Colonic mucosa (tissue), 4 donors: ENCODE measurements around the gene ZNF699. TPM values are rescaled to one million over a fixed set of nuclear protein-coding genes. Genes with fewer than 3 reads are reported as not detected.

Source experiments
- DNase-seq: peaks from one replicate; pipeline ENCODE4 v3.0.0-alpha.2; 2020
- H3K27ac ChIP-seq: fragments of 200-600 bp; one replicate; pipeline ENCODE4 v1.8.0; 2021
- H3K27me3 ChIP-seq: fragments of 200-600 bp; one replicate; pipeline ENCODE4 v1.8.0; 2021
- H3K36me3 ChIP-seq: fragments of 200-600 bp; one replicate; pipeline ENCODE4 v1.8.0; 2021
- H3K4me1 ChIP-seq: fragments of 200-600 bp; one replicate; pipeline ENCODE4 v1.8.0; 2021; ENCODE audit warnings: mild to moderate bottlenecking
- H3K4me3 ChIP-seq: fragments of 200-600 bp; one replicate; pipeline ENCODE4 v1.8.0; 2021
- H3K9ac ChIP-seq, 2 donors: one replicate each; pipeline ENCODE4 v1.7.0; 2013; ENCODE audit warnings: control low read depth in 2 of 2, low read depth in 2 of 2, low read length in 2 of 2
- H3K9me3 ChIP-seq: fragments of 200-600 bp; one replicate; pipeline ENCODE4 v1.8.0; 2021
- intact Hi-C: fragments of 100-400 bp; cut with DNase I; formaldehyde crosslinking; loops from one replicate; pipeline ENCODE4 v1.14.1; 2022
- total RNA-seq, 2 donors: library from RNA; stranded (reverse); fragmentation: NEBNext Ultra II Directional in 1 of 2; extraction: Animal tissue kit (Norgen Biotek cat#: 25700) in 1 of 2; gene quantifications; one replicate each; pipeline ENCODE4 v1.2.1, GENCODE V29; 2021
- TF ChIP-seq, protein P1 (sequence below): fragments of 200-600 bp; IDR thresholded peaks from one replicate; pipeline ENCODE4 v1.8.0; 2022; ENCODE audit warnings: antibody characterized with exemption, mild to moderate bottlenecking
- donor health status: healthy.
- donor health status: DM: no; HTN: no; CAD: no.
- donor health status: DM: no; HTN: no; CAD: no.

ZNF699 gene
- total RNA-seq = 1 to 10 TPM; 3.1 to 4.1 TPM

DNA sequence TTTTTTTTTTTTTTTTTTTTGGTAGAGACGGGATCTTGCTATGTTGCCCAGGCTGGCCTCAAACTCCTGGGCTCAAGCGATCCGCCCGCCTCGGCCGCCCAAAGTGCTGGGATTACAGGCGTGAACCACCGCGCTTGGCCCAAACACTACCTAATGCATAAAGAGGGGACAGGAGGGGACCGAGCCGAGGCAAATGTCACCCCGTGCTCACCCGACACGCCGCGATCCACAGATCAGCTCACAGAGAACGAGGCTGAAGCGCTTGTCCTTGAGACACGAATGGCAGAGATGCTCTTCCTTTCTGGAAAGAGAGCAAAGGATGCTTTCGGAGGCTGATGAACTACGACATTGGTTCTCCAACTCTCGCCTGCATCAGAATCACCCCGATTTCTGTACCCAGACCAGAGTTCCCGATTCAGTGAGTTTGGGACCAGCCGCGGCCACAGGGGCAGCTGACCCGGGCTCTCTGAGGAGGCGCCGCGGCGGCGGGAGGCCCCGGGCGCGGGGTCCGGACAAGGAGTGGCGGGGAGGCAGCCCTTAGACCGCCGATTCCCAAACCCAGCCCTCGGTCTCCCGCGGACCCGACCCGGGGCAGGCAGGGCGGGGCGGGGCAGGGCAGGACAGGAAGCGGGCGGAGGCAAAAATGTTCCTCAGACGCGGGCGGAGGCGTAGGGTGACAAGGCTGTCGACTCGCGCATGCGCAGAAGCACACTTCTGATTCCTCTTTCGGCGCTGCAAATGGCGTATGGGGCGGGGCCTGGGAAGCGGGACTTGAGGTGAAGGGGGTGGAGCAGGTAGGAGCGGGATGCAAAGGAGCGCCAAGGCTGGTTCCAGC lies at the start of gene ZNF699:
Gene ZNF699 (minus strand): TSS at position 700 of the 835 bp plus-strand sequence. CDS start 4,719 bp downstream, outside the sequence.
- peak within 1 kb of the TSS; percentile 84 to 91 for H3K9ac ChIP-seq
- H3K4me3 ChIP-seq = peak within 1 kb of the TSS; percentile 81
- TF ChIP-seq, protein P1, sequence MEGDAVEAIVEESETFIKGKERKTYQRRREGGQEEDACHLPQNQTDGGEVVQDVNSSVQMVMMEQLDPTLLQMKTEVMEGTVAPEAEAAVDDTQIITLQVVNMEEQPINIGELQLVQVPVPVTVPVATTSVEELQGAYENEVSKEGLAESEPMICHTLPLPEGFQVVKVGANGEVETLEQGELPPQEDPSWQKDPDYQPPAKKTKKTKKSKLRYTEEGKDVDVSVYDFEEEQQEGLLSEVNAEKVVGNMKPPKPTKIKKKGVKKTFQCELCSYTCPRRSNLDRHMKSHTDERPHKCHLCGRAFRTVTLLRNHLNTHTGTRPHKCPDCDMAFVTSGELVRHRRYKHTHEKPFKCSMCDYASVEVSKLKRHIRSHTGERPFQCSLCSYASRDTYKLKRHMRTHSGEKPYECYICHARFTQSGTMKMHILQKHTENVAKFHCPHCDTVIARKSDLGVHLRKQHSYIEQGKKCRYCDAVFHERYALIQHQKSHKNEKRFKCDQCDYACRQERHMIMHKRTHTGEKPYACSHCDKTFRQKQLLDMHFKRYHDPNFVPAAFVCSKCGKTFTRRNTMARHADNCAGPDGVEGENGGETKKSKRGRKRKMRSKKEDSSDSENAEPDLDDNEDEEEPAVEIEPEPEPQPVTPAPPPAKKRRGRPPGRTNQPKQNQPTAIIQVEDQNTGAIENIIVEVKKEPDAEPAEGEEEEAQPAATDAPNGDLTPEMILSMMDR = no peak
- DNase-seq = peak; percentile 98
- H3K27me3 ChIP-seq = no peaks in the 10 kb centered on the region
- intact Hi-C loops = no loop called here
- peaks cover 3% of the 10 kb centered on the region for H3K9me3 ChIP-seq
- peak within 1 kb of the TSS; percentile 89 for H3K27ac ChIP-seq
- H3K4me1 ChIP-seq = no peaks in the 10 kb centered on the region
- H3K36me3 ChIP-seq = no peaks in the 10 kb centered on the region

DNA sequence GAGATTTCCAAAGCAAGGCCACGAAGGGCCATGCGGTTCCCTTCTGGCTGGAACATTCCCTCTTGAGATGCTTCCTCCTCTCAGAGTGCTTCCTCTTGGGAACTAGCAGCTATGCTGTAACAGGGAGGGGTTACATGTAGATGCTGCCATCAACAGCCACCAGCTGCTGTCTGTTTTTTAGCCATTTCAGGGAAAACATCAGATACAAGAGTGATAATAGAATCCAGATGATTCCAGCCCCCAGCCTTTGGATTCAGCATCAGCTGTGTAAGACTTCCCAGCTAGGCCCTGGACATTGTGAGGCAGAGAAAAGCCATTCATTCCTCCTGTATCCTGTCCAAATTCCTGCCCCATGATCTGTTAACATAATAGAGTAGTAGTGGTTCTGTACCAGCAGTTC lies 45.0 kb upstream of the ZNF699 start:
- H3K9ac ChIP-seq = no peak overlapping the region
- no peak for DNase-seq
- intact Hi-C loops = no loop called here
- H3K36me3 ChIP-seq = no peaks in the 10 kb centered on the region
- H3K27ac ChIP-seq = no peak overlapping the region
- TF ChIP-seq, protein P1 = no peak
- H3K4me1 ChIP-seq = no peaks in the 10 kb centered on the region
- H3K27me3 ChIP-seq = no peaks in the 10 kb centered on the region
- H3K9me3 ChIP-seq = no peaks in the 10 kb centered on the region
- no peak overlapping the region for H3K4me3 ChIP-seq

DNA sequence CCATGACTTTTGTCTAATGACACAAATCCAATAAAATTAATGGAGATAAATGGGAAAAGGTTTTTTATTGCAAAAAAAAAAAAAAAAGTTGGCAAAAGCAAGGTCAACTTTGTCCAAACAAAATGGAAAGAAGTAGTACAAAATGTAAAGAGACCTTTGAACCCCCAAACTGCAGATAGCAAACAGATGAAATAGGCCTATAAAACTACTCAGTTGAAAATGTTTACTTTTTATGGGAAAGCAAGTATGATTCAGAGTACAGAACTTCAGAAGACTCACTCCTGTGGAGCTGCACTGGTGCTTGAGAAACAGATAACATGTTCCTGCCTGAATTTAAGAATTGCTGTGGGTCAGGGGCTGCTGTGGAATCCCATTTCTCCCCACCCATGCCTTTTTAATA lies 43.4 kb upstream of the ZNF699 start:
- DNase-seq = no peak
- TF ChIP-seq, protein P1 = no peak
- no peaks in the 10 kb centered on the region for H3K4me1 ChIP-seq
- no peak overlapping the region for H3K27ac ChIP-seq
- no peak overlapping the region for H3K4me3 ChIP-seq
- no peak overlapping the region for H3K9ac ChIP-seq
- H3K27me3 ChIP-seq = no peaks in the 10 kb centered on the region
- intact Hi-C loops = no loop called here
- no peaks in the 10 kb centered on the region for H3K9me3 ChIP-seq
- H3K36me3 ChIP-seq = no peaks in the 10 kb centered on the region

DNA sequence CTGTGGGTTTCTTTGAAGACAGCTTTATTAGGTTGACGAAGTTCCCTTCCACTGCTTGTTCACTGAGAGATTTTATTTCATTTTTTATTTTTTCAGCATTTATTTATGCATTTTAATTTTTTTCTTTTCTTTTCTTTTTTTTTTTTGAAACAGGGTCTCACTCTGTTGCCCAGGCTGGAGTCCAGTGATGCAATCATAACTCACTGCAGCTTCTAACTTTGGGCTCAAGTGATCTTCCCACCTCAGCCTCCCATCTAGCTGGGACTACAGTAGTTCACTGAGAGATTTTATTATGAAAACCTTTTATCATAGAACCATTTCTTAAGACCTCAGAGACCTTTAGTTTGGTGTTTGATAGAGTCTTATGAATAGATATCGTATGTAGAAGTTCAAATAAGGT lies 42.9 kb upstream of the ZNF699 start:
- Histone ChIP-seq H3K4me3 (no peak overlapping the region), H3K9ac (no peak overlapping the region), H3K27me3 (no peaks in the 10 kb centered on the region), H3K27ac (no peak overlapping the region), H3K36me3 (no peaks in the 10 kb centered on the region), H3K4me1 (no peaks in the 10 kb centered on the region), H3K9me3 (no peaks in the 10 kb centered on the region)
- TF ChIP-seq, protein P1 = no peak
- no peak for DNase-seq
- intact Hi-C loops = no loop called here

DNA sequence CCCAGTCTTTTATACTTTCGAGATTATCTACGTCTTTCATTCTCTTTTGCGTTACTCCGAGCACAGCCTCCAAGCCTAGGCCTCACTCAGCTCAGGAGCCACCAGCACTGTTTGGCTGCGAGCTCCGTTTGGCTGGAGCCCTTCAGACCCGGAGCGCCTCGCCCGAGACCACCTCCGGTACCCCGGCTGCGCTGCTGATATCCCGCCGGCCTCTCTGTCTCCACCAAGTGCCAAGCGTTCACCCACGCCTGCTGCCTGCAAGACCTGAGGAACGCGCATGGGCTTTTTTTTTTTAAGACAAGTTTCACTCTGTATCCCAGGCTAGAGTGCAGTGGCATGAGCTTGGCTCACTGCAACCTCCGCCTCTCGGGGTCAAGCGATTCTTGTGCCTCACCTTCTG lies 39.0 kb upstream of the ZNF699 start:
- Histone ChIP-seq H3K4me3 (no peak overlapping the region), H3K9me3 (peaks cover 9% of the 10 kb centered on the region), H3K27me3 (no peaks in the 10 kb centered on the region), H3K4me1 (no peaks in the 10 kb centered on the region), H3K36me3 (no peaks in the 10 kb centered on the region), H3K9ac (no peak overlapping the region), H3K27ac (no peak overlapping the region)
- intact Hi-C loops = no loop called here
- TF ChIP-seq, protein P1 = no peak
- no peak for DNase-seq
